ENCODE measurements around the gene NETO1.

GRCh38 chr18:72903033-72903432, 35.2 kb upstream of the NETO1 start:
- TF ChIP-seq CTCF (IDR thresholded peaks at IDR 0.05) (no peak), POLR2A (IDR thresholded peaks at IDR 0.05) (no peak)
